MM.1S (cell line): ENCODE measurements around the gene PLD6.
"Not testable (repeated sequence)": the region's sequence is repeated elsewhere in the genome, so short reads cannot be mapped to it uniquely, and the experiment has no call there.

ENCODE experiments used
- DNase-seq: peaks from one replicate; pipeline ENCODE4 v3.0.0-alpha.2; 2015
- H2AFZ ChIP-seq: fragments of 300-600 bp; sonication (generic); 2 replicates; pipeline ENCODE4 v1.6.0; 2016; ENCODE audit warnings: antibody characterized with exemption, low read length
- H3F3A ChIP-seq: fragments of 300-600 bp; sonication (generic); 2 replicates; pipeline ENCODE4 v1.6.1; 2016; ENCODE audit warnings: mild to moderate bottlenecking, antibody characterized with exemption, low read length, moderate library complexity, mixed read lengths; ENCODE audit not compliant: insufficient read depth
- H3K27ac ChIP-seq: fragments of 300-600 bp; sonication (generic); 2 replicates; pipeline ENCODE4 v1.5.1; 2016; ENCODE audit warnings: mild to moderate bottlenecking, low read length
- H3K27me3 ChIP-seq: fragments of 300-600 bp; sonication (generic); replicated peaks from 2 replicates; pipeline ENCODE4 v1.6.0; 2016; ENCODE audit warnings: low read length; ENCODE audit not compliant: insufficient read depth
- H3K36me3 ChIP-seq: fragments of 300-600 bp; sonication (generic); replicated peaks from 2 replicates; pipeline ENCODE4 v1.6.1; 2016; ENCODE audit warnings: mild to moderate bottlenecking, low read length, mixed read lengths; ENCODE audit not compliant: insufficient read depth
- H3K4me1 ChIP-seq: fragments of 300-600 bp; sonication (generic); 2 replicates; pipeline ENCODE4 v1.6.1; 2016; ENCODE audit warnings: low read length, mixed read lengths
- H3K4me2 ChIP-seq: fragments of 300-600 bp; sonication (generic); 2 replicates; pipeline ENCODE4 v1.6.0; 2016; ENCODE audit warnings: low read depth, low read length
- H3K4me3 ChIP-seq: fragments of 300-600 bp; sonication (generic); 2 replicates; pipeline ENCODE4 v1.5.1; 2016; ENCODE audit warnings: low read length, mixed read lengths
- H3K79me2 ChIP-seq: fragments of 300-600 bp; sonication (generic); 2 replicates; pipeline ENCODE4 v1.6.1; 2016; ENCODE audit warnings: mixed run types, low read length, mixed read lengths
- H3K9ac ChIP-seq: fragments of 300-600 bp; sonication (generic); 2 replicates; pipeline ENCODE4 v1.6.1; 2016; ENCODE audit warnings: low read length, mixed read lengths
- H3K9me2 ChIP-seq: fragments of 300-600 bp; sonication (generic); replicated peaks from 2 replicates; pipeline ENCODE4 v1.6.1; 2016; ENCODE audit warnings: mild to moderate bottlenecking, low read length, mixed read lengths; ENCODE audit not compliant: insufficient read depth
- H3K9me3 ChIP-seq: fragments of 300-600 bp; sonication (generic); replicated peaks from 2 replicates; pipeline ENCODE4 v1.6.1; 2016; ENCODE audit warnings: mild to moderate bottlenecking, low read length, mixed read lengths; ENCODE audit not compliant: insufficient read depth
- H4K20me1 ChIP-seq: fragments of 300-600 bp; sonication (generic); 2 replicates; pipeline ENCODE4 v1.6.1; 2016; ENCODE audit warnings: mild to moderate bottlenecking, low read length, moderate library complexity, mixed read lengths; ENCODE audit not compliant: insufficient read depth
- EZH2 ChIP-seq: fragments of 300-600 bp; sonication (generic); optimal IDR thresholded peaks from 2 replicates; pipeline ENCODE3; 2017; ENCODE audit warnings: low read depth, mild to moderate bottlenecking, antibody characterized with exemption, low read length, mixed read lengths
- EZH2phosphoT487 ChIP-seq: fragments of 300-600 bp; sonication (generic); IDR thresholded peaks from 2 replicates; pipeline ENCODE4 v1.6.1; 2018; ENCODE audit warnings: antibody characterized with exemption, low read length
- TF ChIP-seq, protein P1 (sequence below): fragments of 300-600 bp; sonication (generic); IDR thresholded peaks from 2 replicates; pipeline ENCODE4 v1.5.1; 2016; ENCODE audit warnings: antibody characterized with exemption, low read length, mixed read lengths

Gene PLD6

DNA sequence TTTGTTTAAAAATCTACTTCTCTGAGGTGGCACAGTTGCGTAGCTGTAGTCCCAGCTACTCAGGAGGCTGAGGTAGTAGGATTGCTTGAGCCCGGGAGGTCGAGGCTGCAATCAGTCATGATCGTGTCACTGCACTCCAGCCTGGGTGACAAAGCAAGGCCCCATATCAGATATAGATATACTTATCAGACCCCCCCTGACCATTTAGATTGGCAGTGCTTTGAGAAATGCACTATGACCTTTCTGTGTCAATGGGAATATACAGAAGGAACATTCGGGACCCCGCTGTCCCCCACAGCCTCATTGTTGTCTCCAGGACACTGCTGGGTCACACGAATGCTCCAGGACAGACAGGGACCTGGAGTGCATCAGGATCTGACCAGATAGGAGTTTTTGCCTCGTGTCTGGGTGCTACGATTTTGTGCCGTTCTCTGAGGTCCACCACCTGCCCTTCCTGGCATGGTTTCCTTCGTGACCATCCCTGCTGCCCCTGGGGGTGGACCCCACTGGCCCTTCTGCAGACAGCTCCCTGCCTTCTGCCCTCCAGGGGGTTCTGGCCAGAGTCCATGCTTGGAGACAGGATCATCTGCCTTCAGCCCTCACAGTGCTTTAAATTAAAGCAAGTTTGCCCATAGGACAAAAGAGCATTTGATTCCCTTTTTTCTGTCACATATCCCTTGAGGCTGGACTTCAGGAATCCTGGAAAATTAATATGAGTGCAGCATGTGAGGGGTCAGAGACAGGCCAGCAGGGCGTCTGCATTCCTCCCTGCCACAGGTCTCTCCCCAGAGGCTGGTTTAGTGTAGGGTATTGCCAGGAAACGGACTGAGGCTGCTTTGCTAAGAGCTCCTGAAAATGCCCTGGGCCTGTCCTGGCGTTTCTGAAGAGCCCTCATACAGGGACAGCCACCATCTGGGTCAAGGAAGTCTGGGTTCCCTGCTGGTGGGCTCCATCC, 19.3 kb downstream of the PLD6 start:
- Histone ChIP-seq H3K4me3 (no peak overlapping the region), H3K9ac (no peak overlapping the region), H3K9me3 (no peaks in the 10 kb centered on the region), H3K36me3 (0 out of 2 replicates have a peak, but pooled peaks cover 3% of the 10 kb centered on the region), H4K20me1 (no peaks in the 10 kb centered on the region), H2AFZ (no peak overlapping the region), H3K4me1 (0 out of 2 replicates have a peak, but pooled peaks cover under 1% of the 10 kb centered on the region), H3K4me2 (no peak overlapping the region), H3K79me2 (no peaks in the 10 kb centered on the region), H3F3A (no peaks in the 10 kb centered on the region), H3K27me3 (no peaks in the 10 kb centered on the region), H3K27ac (no peak overlapping the region), H3K9me2 (no peaks in the 10 kb centered on the region)
- DNase-seq = no peak
- TF ChIP-seq EZH2 = no peak
- no peak for TF ChIP-seq EZH2phosphoT487
- TF ChIP-seq, protein P1, sequence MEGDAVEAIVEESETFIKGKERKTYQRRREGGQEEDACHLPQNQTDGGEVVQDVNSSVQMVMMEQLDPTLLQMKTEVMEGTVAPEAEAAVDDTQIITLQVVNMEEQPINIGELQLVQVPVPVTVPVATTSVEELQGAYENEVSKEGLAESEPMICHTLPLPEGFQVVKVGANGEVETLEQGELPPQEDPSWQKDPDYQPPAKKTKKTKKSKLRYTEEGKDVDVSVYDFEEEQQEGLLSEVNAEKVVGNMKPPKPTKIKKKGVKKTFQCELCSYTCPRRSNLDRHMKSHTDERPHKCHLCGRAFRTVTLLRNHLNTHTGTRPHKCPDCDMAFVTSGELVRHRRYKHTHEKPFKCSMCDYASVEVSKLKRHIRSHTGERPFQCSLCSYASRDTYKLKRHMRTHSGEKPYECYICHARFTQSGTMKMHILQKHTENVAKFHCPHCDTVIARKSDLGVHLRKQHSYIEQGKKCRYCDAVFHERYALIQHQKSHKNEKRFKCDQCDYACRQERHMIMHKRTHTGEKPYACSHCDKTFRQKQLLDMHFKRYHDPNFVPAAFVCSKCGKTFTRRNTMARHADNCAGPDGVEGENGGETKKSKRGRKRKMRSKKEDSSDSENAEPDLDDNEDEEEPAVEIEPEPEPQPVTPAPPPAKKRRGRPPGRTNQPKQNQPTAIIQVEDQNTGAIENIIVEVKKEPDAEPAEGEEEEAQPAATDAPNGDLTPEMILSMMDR = no peak

DNA sequence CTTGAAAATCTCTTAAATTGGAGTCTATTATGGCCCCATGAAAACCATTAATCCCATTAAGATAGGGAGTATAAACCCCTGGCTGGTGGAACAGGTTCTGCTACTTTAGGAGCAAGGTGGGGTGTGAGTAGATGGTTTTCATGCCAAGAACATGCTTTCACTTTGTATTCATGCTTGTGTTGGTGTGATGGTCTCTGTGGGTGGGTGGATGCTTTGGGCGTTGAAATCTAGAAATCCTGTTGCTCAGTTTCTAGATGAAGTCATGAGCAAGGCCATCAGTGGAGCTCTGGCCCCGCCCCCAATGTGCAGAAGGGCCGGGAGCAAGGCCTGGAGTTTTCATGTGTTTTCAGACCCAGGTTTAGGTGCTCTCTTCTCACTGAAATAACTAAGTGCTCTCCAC, 20.1 kb downstream of the PLD6 start:
- Histone ChIP-seq H3K4me2 (no peak overlapping the region), H3K9ac (no peak overlapping the region), H3K36me3 (0 out of 2 replicates have a peak, but pooled peaks cover 3% of the 10 kb centered on the region), H3K4me1 (no peaks in the 10 kb centered on the region), H3K4me3 (no peak overlapping the region), H2AFZ (no peak overlapping the region), H3K9me3 (no peaks in the 10 kb centered on the region), H3F3A (no peaks in the 10 kb centered on the region), H4K20me1 (no peaks in the 10 kb centered on the region), H3K27me3 (no peaks in the 10 kb centered on the region), H3K79me2 (no peaks in the 10 kb centered on the region), H3K9me2 (no peaks in the 10 kb centered on the region), H3K27ac (no peak overlapping the region)
- no peak for TF ChIP-seq EZH2phosphoT487
- no peak for TF ChIP-seq EZH2
- TF ChIP-seq, protein P1 = no peak
- DNase-seq = no peak

DNA sequence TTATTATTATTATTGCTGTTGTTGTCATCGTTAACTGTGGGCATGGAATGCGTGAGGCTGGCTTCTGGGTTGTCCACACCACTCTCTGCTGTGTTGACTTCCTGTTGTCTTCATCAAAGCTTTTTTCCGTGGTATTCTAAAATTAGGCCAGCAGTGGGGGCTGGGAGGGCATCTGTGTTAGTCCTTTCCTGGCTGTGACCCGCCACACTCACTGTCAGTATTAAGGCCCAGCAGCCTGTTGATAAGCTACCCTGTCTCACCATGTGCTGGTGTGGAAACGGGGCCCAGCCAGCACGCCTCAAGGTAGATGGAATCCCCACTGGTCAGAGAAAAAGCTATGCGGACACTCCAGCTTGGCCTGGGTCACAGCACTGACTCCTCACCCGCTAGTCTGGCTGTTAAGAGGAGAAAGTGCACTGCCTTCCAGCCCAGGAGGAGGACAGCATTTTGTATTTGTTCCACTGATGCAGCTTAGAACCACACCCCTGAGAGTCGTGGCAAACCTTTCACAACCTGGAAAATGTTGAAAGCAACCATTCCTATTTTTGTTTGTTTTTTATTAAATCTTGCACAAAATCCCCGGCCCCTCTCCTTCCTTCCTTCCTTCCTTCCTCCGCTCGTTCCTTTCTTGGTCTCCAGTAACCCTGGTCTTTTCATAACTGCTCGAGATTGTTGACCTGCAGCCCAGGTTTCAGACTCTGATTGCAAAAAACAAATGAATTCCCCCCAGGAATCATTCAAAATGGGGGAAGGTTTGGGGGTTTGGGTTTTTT, 21.0 kb downstream of the PLD6 start:
- H3K4me1 ChIP-seq, H3K4me3 ChIP-seq, H3K27ac ChIP-seq, H3K79me2 ChIP-seq, H3K9ac ChIP-seq, H3K9me3 ChIP-seq, H3K27me3 ChIP-seq, DNase-seq, H3K9me2 ChIP-seq, H4K20me1 ChIP-seq, H3K4me2 ChIP-seq, H2AFZ ChIP-seq, H3K36me3 ChIP-seq, H3F3A ChIP-seq: not testable (repeated sequence)
